Activated T-cell treated with anti-CD3 and anti-CD28 coated beads, Interleukin-2, amount 50 U/mL, for 48 hours (primary cell): ENCODE results near the gene CD63.

ENCODE experiments used
- DNase-seq, 2 experiments: peaks; one replicate each; pipeline ENCODE4 v3.0.0-alpha.2; 2020

The CD63 gene

DNA sequence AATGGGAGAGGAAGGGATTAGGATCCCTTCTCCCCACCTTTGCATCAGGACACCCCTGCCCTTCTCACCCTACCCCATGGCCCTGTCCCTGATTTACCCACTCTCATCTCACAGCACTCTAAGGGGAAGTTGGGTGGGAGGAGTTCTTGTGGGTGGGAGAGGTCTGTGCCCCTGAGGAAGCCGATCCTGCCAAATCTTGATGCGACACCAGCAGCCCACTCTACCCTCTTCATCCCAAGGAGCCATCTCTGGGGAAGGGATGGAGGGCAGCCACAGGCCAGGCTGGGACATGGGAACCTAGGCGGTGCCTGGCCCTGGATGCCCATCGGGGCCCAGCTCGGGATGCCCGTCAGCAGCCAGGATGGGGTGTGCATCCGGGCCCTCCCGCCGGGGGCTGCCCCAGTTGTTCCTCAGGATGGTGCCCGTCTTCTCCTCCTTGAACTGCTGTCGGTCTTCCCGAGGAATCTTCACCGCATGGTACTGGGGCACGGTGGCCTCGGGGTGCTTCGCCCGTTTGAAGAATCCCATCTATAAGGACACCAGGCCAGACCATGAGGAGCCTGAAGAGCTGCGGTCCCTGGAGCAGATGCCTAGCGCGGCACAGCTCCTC, 43.9 kb downstream of the CD63 start:
- no peak for DNase-seq

DNA sequence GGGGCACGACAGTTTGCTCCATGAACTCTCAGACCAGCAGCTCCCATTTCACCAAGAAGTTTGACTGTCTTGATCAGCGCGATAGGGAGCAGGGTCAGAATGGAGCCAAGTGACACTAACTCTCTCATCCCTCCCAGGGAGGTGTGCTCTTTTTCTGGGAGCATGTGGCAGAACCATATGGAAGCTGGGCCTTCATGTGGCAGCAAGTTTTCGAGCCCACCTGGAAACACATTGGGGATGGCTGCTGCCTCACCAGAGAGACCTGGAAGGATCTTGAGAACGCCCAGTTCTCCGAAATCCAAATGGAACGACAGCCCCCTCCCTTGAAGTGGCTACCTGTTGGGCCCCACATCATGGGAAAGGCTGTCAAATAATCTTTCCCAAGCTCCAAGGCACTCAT, 45.1 kb downstream of the CD63 start:
- DNase-seq: no peak

DNA sequence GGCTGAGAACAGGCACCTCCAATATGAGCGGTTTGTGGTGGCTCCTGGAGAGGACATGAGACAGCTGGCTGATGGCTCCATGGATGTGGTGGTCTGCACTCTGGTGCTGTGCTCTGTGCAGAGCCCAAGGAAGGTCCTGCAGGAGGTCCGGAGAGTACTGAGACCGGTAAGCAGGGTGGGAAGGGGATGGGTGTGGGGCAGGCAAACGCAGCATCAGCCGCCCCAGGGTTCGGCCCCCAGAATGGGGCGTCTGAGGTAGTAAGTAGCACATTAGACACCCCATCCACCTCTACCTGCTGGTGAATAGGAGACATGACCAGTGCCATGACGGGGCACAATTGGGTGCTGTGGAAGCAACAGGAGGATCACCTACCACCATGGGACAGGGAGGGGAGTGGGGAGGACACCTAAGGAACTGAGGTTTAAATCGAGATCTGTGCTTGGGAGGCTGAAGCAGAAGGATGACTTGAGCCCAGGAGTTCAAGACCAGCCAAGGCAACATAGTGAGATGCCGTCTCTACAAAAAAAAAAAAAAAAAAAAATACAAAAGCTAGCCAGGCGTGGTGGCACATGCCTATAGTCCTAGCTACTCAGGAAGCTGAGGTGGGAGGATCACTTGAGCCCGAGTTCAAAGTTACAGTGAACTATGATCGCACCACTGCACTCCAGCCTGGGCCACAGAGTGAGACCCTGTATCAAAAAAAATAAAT, 46.6 kb downstream of the CD63 start:
- DNase-seq: no peak

DNA sequence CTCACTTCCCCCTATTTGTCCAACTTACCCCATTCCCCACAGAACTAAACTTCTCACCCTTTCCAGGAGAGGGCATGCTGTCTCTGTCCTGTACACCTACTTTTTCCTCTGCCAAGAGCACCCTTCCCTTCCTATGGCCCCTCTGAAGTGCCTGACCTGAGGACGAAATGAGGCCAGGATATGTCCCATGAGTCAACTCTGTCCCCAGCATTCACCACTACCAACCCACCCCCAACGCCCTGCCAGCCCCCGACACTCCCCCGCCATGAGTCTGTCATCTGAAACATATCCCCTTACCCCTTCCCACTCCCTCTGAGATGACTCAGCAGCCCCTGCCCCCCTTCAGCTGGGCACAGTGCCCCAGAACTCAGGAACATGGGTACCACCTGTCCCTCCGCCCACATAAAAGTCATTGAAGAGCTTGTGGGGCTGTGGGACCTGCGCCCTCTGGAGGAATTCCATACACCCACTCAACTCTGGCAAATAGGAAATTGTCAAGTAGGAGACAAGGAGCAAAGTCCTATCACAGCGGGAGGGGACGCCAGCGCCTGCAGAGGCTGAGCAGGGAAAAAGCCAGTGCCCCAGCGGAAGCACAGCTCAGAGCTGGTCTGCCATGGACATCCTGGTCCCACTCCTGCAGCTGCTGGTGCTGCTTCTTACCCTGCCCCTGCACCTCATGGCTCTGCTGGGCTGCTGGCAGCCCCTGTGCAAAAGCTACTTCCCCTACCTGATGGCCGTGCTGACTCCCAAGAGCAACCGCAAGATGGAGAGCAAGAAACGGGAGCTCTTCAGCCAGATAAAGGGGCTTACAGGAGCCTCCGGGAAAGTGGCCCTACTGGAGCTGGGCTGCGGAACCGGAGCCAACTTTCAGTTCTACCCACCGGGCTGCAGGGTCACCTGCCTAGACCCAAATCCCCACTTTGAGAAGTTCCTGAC, 47.4 kb downstream of the CD63 start:
- peak in 1 of 2 experiments; percentile 28 for DNase-seq

DNA sequence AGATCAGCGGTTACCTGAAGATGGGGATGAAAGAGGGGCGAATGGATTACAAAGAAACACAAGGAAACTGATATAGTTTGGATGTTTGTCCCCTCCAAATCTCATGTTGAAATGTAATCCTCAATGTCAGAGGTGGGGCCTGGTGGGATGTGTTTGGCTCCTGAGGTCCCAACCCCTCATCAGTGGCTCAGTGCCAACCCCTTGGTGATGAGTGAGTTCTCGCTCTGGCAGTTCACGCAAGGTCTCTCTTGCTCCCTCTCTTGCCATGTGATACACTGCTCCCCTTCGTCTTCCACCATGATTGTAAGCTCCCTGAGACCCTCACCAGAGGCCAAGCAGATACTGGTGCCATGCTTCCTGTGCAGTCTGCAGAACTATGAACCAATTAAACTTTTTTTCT, 49.1 kb downstream of the CD63 start:
- no peak for DNase-seq

DNA sequence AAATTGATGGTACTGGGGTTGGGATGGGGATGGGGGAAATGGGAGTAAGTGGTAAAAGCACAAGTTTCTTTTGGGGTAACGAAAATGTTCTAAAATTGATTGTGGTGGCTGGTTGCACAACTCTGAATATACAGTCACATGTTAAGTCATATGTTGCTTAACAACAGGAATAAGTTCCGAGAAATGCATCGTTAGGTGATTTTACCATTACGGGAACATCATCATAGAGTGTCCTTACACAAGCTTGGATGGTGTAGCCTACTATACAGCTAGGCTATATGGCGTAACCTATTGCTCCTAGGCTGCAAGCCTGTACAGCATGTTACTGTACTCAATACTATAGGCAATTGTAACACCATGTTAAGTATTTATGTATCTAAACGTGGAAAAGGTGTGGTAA, 52.1 kb downstream of the CD63 start:
- DNase-seq: no peak

DNA sequence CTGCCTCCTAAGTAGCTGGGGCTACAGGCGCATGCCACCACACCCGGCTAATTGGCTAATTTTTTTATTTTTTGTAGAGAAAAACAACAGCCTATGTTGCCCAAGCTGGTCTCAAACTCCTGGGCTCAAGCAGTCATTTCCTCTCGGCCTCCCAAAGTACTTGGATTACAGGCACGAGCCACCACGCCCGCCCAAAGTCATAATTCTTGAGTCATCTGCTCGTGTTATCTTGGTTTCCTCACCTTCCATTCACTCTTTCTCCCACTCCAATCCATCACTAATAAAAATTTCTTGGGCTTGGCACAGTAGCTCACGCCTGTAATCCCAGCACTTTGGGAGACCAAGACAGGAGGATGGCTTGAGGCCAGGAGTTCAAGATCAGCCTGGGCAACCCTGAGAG, 53.1 kb downstream of the CD63 start:
- DNase-seq: no peak
